ENCODE measurements around the gene EIF4A3. TPM values are rescaled to one million over a fixed set of nuclear protein-coding genes. Genes with fewer than 3 reads are reported as not detected.
"Not testable (repeated sequence)": the region's sequence is repeated elsewhere in the genome, so short reads cannot be mapped to it uniquely, and the experiment has no call there.

Gene EIF4A3
- total and polyA plus RNA-seq, 8 donors: 58.5 to 90.7 (median 84.3) TPM

DNA sequence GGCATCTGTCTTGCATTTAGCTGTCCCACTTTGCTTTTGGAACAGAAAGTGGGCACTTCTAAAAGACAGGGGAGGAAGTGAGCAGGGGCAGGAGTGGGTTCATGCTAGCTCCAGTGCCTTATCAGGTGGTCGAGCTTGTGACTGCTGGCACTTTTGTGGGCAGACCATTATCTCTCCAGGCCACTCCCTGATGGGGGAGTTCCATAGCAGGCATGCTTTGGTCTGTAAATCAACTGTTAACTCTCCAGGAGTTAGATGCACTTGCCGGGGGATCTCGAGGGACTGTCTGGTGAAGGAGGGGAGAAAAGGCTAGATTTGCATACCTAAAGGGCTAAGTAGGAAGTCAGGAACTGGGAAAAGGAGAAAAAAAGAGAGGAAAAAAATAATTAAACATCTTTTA lies 13.6 kb upstream of the EIF4A3 start:
- H3K4me3 ChIP-seq: no peak overlapping the region
- TF ChIP-seq, protein P1, sequence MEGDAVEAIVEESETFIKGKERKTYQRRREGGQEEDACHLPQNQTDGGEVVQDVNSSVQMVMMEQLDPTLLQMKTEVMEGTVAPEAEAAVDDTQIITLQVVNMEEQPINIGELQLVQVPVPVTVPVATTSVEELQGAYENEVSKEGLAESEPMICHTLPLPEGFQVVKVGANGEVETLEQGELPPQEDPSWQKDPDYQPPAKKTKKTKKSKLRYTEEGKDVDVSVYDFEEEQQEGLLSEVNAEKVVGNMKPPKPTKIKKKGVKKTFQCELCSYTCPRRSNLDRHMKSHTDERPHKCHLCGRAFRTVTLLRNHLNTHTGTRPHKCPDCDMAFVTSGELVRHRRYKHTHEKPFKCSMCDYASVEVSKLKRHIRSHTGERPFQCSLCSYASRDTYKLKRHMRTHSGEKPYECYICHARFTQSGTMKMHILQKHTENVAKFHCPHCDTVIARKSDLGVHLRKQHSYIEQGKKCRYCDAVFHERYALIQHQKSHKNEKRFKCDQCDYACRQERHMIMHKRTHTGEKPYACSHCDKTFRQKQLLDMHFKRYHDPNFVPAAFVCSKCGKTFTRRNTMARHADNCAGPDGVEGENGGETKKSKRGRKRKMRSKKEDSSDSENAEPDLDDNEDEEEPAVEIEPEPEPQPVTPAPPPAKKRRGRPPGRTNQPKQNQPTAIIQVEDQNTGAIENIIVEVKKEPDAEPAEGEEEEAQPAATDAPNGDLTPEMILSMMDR (IDR thresholded peaks at IDR 0.05): no peak
- DNase-seq: no peak

DNA sequence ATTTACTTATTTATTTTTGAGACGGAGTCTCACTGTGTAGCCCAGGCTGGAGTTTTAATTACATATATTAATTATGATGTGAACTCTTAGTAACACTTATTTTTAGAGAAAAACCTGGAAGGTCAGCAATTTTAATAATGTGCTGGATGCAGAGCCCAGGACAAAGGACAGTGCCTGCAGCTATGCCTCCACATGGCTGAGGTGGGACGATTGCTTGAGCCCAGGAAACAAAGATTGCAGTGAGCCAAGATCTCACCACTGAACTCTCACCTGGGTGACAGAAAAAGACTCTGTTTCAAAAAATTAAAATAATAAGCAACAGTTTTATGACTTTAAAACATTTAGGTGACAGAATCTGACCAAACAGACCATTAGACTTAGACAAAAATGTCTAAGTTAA lies 11.9 kb upstream of the EIF4A3 start:
- no peaks in the 10 kb centered on the region for H3K36me3 ChIP-seq
- peaks cover 0 to 17% of the 10 kb centered on the region in 2 donors for H3K9me3 ChIP-seq
- no peaks in the 10 kb centered on the region for H3K4me1 ChIP-seq
- no peak overlapping the region for H3K27ac ChIP-seq
- no peak for ATAC-seq
- intact Hi-C loops (cut with DNase I): no loop called here
- no peak overlapping the region for H3K4me3 ChIP-seq
- no peak for DNase-seq
- TF ChIP-seq, protein P1 (IDR thresholded peaks at IDR 0.05): no peak
- H3K27me3 ChIP-seq: peaks cover 0 to 6% of the 10 kb centered on the region in 2 donors

More for the DNA sequence above, 13.6 kb upstream of the EIF4A3 start:
- Histone ChIP-seq H3K27ac (no peak overlapping the region), H3K36me3 (no peaks in the 10 kb centered on the region), H3K27me3 (peaks cover 0 to 6% of the 10 kb centered on the region in 2 donors), H3K9me3 (peaks cover 0 to 11% of the 10 kb centered on the region in 2 donors), H3K4me1 (no peaks in the 10 kb centered on the region)
- intact Hi-C loops (cut with DNase I): no loop called here
- no peak for ATAC-seq

DNA sequence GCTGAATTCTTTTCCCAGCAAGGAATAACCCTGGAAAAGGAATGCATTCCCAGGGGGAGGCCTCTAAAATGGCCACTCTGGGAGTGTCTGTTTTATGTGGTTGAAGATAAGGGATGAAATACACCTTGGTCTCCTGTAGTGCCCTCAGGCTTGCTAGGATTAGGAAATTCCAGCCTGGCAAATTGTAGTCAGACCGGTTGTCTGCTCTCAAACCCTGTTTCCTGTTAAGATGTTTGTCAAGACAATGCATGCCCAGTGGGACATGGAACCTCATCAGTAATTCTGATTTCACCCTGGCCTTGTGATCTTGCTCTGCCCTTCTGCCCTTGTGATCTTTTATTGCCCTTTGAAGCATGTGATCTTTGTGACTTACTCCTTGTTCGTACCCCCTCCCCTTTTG lies 8.7 kb upstream of the EIF4A3 start:
- H3K36me3 ChIP-seq; ATAC-seq; H3K27me3 ChIP-seq; intact Hi-C loops (cut with DNase I); H3K27ac ChIP-seq; DNase-seq; H3K4me3 ChIP-seq: not testable (repeated sequence)
- H3K4me1 ChIP-seq: peaks cover 0 to 19% of the 10 kb centered on the region in 2 donors
- peaks cover 0 to 17% of the 10 kb centered on the region in 2 donors for H3K9me3 ChIP-seq

DNA sequence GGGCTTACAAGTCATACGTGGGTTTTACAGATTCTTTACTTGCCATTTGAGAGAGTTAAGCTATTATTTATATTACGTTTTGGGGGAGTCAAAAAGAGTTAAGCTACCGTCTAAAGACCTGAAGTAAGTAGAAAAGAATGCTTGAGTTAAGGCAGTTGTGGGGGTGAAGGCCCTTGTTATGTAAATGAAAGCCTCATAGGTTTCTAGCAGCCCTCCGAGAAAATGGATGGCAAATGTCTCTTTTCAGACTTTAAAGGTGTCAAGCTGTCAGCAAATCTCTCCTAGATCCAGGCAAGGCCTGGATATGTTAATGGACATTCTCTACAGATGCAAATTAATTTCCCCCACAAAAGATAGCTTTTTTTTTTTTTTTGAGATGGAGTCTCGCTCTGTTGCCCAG lies 7.2 kb upstream of the EIF4A3 start:
- Histone ChIP-seq H3K4me3 (no peak overlapping the region), H3K27ac (no peak overlapping the region), H3K4me1 (peaks cover 0 to 21% of the 10 kb centered on the region in 2 donors), H3K9me3 (peaks cover 0 to 17% of the 10 kb centered on the region in 2 donors), H3K27me3 (no peaks in the 10 kb centered on the region), H3K36me3 (no peaks in the 10 kb centered on the region)
- ATAC-seq: no peak
- DNase-seq: no peak
- intact Hi-C loops (cut with DNase I): no loop called here
- TF ChIP-seq, protein P1 (IDR thresholded peaks at IDR 0.05): no peak

DNA sequence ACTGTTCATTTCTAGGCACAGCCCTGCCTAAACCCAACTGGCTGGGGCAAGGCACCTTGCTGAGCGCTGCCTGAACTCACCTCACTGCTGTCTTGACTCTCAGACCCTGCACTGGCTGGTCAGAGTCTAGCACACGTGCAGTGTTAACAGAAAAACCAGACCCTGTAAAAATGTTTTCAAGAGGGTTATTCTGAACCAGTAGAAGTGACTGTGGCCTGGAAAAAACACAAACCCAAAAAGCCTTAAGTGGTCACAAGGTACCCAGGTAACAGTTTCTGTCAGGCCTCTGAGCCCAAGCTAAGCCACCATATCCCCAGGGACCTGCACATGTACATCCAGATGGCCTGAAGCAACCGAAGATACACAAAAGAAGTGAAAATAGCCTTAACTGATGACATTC lies 6.1 kb upstream of the EIF4A3 start:
- Histone ChIP-seq H3K9me3 (peaks cover 0 to 17% of the 10 kb centered on the region in 2 donors), H3K4me3 (no peak overlapping the region), H3K4me1 (peaks cover 0 to 33% of the 10 kb centered on the region in 2 donors), H3K27ac (peak overlapping the region in 1 of 2 donors; percentile 72), H3K36me3 (no peaks in the 10 kb centered on the region), H3K27me3 (no peaks in the 10 kb centered on the region)
- no peak for ATAC-seq
- intact Hi-C loops (cut with DNase I): no loop called here
- TF ChIP-seq, protein P1 (IDR thresholded peaks at IDR 0.05): no peak
- no peak for DNase-seq

DNA sequence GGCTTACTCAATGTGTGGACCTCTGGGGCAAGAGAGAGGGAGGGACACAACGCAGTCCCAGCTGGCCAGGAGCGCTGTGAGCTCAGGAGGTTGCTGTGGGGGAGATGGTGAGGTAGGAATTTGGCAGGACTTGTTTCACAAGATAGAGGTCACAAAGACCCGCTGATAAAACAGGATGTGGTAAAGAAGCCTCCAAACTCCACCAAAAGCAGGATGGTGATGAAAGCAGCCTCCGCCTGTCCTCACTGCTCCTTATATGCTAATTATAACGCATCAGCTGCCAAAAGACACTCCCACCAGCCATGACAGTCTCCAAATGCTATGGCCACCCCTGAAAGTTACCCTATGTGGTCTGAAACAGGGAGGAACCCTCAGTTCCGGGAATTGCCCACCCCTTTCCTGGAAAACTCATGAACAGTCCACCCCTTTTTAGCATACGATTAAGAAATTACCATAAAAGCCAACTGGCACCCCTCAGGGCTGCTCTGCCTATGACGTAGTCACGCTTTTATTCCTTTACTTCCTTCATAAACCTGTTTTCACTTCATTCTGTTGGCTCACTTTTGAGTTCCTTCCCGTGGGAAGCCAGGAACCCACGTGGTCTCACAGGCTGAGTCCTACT lies 5.3 kb upstream of the EIF4A3 start:
- ATAC-seq (no peak), DNase-seq (no peak)
- Histone ChIP-seq H3K4me1 (peaks cover 0 to 35% of the 10 kb centered on the region in 2 donors), H3K27me3 (no peaks in the 10 kb centered on the region), H3K9me3 (peaks cover 0 to 17% of the 10 kb centered on the region in 2 donors), H3K4me3 (no peak overlapping the region), H3K27ac (peak overlapping the region in 1 of 2 donors; percentile 72), H3K36me3 (no peaks in the 10 kb centered on the region)
- intact Hi-C loops (cut with DNase I): no loop called here
- TF ChIP-seq, protein P1 (IDR thresholded peaks at IDR 0.05): no peak

Measured in left lung (tissue), 10 donors.